Right cardiac atrium (tissue), 5 donors: Measurements from ENCODE around the gene UBE2F. TPM values are rescaled to one million over a fixed set of nuclear protein-coding genes. Genes with fewer than 3 reads are reported as not detected.
A peak's percentile ranks its signal among the peaks of the same experiment; 100 is the strongest.
"Not testable (repeated sequence)": the region's sequence is repeated elsewhere in the genome, so short reads cannot be mapped to it uniquely, and the experiment has no call there.

Experiments used
- ATAC-seq, 2 donors: fragments of 200-7000 bp; cut with Tn5 transposase; one replicate each; pipeline versions ENCODE4 v1.8.0 to v1.9.1; 2020; ENCODE audit warnings: moderate library complexity in 2 of 2, mild to moderate bottlenecking in 1 of 2
- DNase-seq, 3 donors: peaks; one replicate each; pipeline ENCODE4 v3.0.0-alpha.2; 2020
- H3K27ac ChIP-seq: one replicate; pipeline ENCODE4 v1.5.1; 2013; ENCODE audit warnings: mild to moderate bottlenecking, low read length, control low read depth, moderate library complexity
- H3K27me3 ChIP-seq: one replicate; pipeline ENCODE4 v1.6.1; 2013; ENCODE audit not compliant: control insufficient read depth, insufficient read depth
- H3K4me1 ChIP-seq: one replicate; pipeline ENCODE4 v1.6.1; 2013; ENCODE audit warnings: low read length; ENCODE audit not compliant: control insufficient read depth, insufficient read depth
- H3K4me3 ChIP-seq: one replicate; pipeline ENCODE4 v1.5.1; 2013; ENCODE audit warnings: low read length, control low read depth
- H3K9me3 ChIP-seq: one replicate; pipeline ENCODE4 v1.6.1; 2013; ENCODE audit warnings: low read length; ENCODE audit not compliant: control insufficient read depth
- WGBS: extraction: QIAGEN DNeasy Blood & Tissue Kit; methylation state at CpG from one replicate; pipeline ENCODE4 v1.1.7; 2013; 5-methylcytosine and 5-hydroxymethylcytosine counted together
- intact Hi-C, 4 donors: fragments of 100-400 bp; cut with DNase I; formaldehyde crosslinking; loops; one replicate each; pipeline versions ENCODE4 v1.11.0 to v1.14.0; 2022 to 2023
- polyA plus RNA-seq: library from polyadenylated mRNA; stranded (reverse); fragments of 200-250 nt; gene quantifications from one replicate; pipeline ENCODE4 v1.2.3, GENCODE V29; 2013
- total RNA-seq, 4 donors: library from RNA; stranded (reverse); fragmentation: NEBNext Ultra II Directional; extraction: Animal tissue kit (Norgen Biotek cat#: 25700); gene quantifications; one replicate each; pipeline ENCODE4 v1.2.1, GENCODE V29; 2021
- donor health status: healthy with polysubstance abuse.
- donor health status: DM: no; HTN: yes; CAD: no.
- donor health status: DM: no; HTN: no; CAD: no.
- donor health status: DM: no; HTN: yes; CAD: no; lungs with severe emphysema.
- donor health status: DM: yes; HTN: yes; CAD: no.

UBE2F gene
- total and polyA plus RNA-seq, 5 donors: 95.9 to 118 (median 106) TPM

DNA sequence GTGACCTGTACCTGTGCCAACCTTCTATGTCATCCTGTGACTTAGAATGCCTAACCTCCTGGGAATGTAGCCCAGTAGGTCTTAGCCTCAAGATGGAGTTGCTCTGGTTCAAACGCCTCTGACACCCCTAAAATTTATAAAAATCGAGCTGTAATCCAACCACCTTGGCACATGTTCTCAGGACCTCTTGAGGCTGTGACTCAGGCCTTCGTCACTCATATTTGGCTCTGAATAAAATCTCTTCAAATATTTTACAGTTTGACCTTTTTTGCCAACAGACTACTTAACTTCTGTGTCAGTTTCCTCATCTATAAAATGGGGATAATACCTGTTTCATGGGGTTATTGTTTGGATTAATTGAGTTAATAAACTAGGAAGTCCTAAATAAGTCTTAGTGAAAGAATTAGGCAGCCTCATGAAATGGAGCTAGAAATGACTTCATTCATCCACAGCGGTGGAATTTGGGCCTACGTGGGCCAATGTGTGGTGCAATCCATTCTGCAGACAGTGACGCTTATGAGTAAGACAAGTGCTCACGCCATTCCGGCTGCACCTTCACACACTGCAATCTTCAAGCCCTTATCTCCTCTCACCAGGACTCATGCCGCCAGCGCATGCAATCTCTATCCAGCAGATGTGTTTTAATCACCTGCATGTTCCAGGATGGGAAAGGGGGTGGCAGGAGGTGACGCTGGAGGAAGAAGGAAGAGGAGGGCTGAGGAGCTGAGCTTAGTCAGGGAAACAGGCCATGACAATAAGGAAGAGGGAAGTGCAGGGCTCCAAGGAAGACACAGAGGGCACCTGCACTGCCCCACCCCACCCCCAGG is 2.0 kb upstream of the UBE2F start:
- no peak overlapping the region for H3K27ac ChIP-seq
- H3K27me3 ChIP-seq: no peaks in the 10 kb centered on the region
- WGBS: 73% methylated on average over 11 of the region's 11 CpGs
- H3K4me3 ChIP-seq: no peak overlapping the region
- intact Hi-C loops: loop anchor here in 1 of 4 donors (5.0 kb wide), 1 partner anchor 98 kb away; the partner anchor contains the start of gene SCLY
- H3K9me3 ChIP-seq: no peaks in the 10 kb centered on the region
- H3K4me1 ChIP-seq: peaks cover 10% of the 10 kb centered on the region
- DNase-seq: peak in 1 of 3 donors; percentile 22
- no peak for ATAC-seq

DNA sequence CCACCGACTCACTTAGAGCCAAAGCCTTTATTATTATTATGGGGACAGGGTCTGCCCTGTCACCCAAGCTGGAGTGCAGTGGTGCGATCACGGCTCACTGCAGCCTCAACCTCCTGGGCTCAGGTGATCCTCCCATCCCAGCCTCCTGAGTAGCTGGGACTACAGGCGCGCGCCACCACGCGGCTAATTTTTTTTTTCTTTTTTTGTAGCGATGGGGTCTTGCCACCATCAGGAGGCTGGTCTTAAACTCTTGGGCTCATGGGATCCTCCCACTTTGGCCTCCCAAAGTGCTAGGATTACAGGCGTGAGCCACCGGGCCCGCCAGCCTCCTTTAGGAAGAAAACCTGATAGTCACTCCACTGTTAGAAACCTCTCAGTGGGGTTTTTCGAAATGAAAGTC is 970 bp upstream of the UBE2F start:
- intact Hi-C loops: loop anchor here in 1 of 4 donors (5.0 kb wide), 1 partner anchor 96 kb away; the partner anchor contains the start of gene SCLY
- H3K4me1 ChIP-seq, ATAC-seq, H3K27me3 ChIP-seq, H3K9me3 ChIP-seq, DNase-seq, H3K27ac ChIP-seq: not testable (repeated sequence)
- H3K4me3 ChIP-seq: peak overlapping the region; percentile 45
- WGBS: 84% methylated on average over 13 of the region's 13 CpGs

DNA sequence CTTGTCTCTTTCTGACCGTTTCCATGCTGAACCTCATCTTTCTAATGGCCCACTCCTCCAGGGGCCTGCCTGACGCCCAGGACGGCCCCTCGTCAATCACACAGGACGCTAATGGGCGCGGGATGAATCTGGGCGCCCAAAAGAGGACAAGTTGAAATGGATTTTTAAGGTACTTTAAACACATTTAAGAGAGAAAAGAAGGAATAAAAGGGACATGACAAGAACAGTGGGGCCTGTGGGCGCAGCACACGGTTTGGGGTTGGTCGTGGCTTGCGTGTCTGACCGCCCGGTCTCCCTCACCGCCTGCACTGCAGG is 607 bp upstream of the UBE2F start:
- DNase-seq: no peak
- peak in 1 of 2 donors; percentile 0 for ATAC-seq
- Histone ChIP-seq H3K4me3 (peak overlapping the region; percentile 45), H3K4me1 (peaks cover 10% of the 10 kb centered on the region), H3K27me3 (no peaks in the 10 kb centered on the region), H3K27ac (peak overlapping the region; percentile 4), H3K9me3 (no peaks in the 10 kb centered on the region)
- intact Hi-C loops: loop anchor here in 1 of 4 donors (5.0 kb wide), 1 partner anchor 96 kb away; the partner anchor contains the start of gene SCLY
- 6% methylated on average over 15 of the region's 15 CpGs for WGBS

DNA sequence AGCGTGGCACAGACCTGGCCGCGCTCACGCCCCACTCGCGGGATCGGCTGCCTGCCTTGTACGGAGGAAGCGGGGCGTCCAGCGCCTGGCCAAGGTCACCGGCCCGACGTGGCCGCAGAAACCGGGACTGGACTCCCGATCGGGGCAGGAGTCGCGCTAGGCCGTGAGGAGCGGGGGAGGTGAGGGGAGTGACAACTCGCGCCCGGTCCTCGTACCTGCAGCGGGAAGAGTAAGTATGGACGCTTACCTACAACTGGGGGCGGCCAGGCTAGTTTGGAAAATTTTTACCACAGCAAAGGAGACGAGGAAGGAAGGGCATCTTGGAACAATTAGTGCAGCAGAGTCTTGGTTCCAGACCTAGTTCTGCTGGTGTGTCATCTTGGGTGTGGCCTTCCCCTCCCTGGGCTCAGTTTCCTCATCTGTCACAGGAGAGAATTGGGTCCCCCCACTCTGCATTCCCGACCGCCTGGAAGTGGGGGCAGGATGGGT is 693 bp downstream of the UBE2F start:
- intact Hi-C loops: loop anchor here in 1 of 4 donors (5.0 kb wide), 1 partner anchor 95 kb away; the partner anchor contains the start of gene SCLY

DNA sequence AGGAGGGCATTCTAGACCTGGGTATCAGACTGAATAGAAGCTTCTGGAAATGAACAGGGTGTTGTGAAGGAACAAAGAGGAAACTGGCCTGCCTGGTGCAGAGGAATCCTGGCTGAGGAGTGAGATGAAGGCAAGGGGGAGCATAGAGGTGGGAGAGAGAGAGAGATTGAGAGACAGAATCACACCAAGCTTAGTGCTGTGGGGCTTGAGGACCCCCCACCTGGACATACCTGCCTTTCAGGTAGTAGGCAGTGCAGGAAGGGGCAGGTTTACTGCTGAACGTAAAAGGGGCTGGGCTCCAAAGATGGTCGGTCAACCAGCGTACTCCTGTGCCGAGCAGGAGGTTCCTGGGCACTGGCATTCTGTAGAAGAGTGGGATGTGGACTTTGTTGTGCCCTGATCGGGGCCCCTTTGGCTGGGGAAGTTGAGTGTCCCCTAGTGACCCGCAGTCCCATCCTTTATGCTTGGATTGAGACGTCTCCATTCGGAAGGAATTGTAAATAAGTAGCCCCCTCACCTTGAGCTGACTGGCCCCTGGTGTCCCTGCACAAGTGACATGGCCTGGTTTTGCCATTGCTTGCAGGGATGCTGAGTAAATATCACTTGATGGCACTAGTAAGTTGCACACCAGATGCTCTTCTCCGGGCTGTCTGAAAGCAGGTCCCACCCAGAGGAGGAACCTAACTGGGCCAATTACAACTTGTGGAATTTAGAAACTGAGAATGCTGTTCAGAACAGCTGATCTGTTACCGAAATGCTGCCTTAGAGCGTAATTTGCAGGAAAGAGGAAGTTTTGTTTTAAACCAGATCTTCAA is 1.4 kb downstream of the UBE2F start:
- 28% methylated on average over 11 of the region's 11 CpGs for WGBS
- peak overlapping the region; percentile 91 for H3K4me3 ChIP-seq
- H3K27ac ChIP-seq: peak overlapping the region; percentile 2
- ATAC-seq: peak; percentile 67 to 69
- DNase-seq: peak in 2 of 3 donors; percentile 50 to 64
- H3K9me3 ChIP-seq: no peaks in the 10 kb centered on the region
- intact Hi-C loops: loop anchor here in 1 of 4 donors (5.0 kb wide), 1 partner anchor 94 kb away; the partner anchor contains the start of gene SCLY
- no peaks in the 10 kb centered on the region for H3K27me3 ChIP-seq
- H3K4me1 ChIP-seq: peaks cover 10% of the 10 kb centered on the region

More for the DNA sequence above, 693 bp downstream of the UBE2F start:
- Histone ChIP-seq H3K4me3 (peak overlapping the region; percentile 91), H3K4me1 (peaks cover 10% of the 10 kb centered on the region), H3K27ac (peak overlapping the region; percentile 22), H3K27me3 (no peaks in the 10 kb centered on the region), H3K9me3 (no peaks in the 10 kb centered on the region)
- WGBS: under 1% methylated on average over 32 of the region's 32 CpGs
- no peak for ATAC-seq
- DNase-seq: peak; percentile 47 to 80 (median 75)

DNA sequence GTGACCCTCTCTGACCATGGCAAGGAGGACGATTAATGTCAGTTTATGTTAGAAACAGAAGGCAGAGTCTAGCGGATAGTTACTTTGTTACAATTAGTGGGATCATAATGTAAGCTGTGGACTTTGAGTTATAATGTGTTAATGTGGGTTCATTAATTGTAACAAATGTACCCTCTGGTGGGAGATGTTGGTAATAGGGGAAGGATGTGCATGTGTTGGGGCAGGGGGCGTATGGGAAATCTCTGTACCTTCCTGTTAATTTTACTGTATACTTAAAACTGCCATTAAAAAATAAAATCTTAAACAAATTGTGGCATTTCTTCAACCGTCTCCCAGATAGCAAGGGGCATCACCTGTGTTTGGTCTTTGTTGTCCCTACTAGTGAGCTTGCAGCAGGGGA is 4.8 kb downstream of the UBE2F start:
- no peak for DNase-seq

DNA sequence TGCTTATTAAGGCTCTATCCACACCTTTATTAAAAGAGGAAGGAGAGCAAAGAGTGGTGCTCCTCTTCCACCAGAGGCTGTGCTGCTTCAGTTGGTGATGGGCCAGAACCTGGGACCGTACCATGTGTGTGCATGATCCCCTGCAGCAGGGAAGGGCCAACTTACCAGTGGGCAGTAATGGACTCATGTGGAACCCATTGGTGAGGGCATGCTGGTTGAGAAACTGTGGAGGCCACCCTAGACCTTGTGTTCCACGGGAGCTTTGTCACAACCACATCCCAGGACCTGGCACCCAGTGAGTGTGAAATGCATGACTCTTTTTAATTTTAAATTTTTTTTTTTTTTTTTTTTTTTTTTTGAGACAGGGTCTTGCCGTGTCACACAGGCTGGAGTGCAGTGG is 5.4 kb downstream of the UBE2F start:
- peak in 1 of 3 donors; percentile 30 for DNase-seq
- 87% methylated on average over 3 of the region's 3 CpGs for WGBS
- no peak for ATAC-seq
- Histone ChIP-seq H3K4me3 (no peak overlapping the region), H3K27ac (no peak overlapping the region), H3K27me3 (no peaks in the 10 kb centered on the region), H3K9me3 (no peaks in the 10 kb centered on the region), H3K4me1 (peaks cover 11% of the 10 kb centered on the region)
- intact Hi-C loops: no loop called here

More for the DNA sequence above, 4.8 kb downstream of the UBE2F start:
- intact Hi-C loops: no loop called here
- Histone ChIP-seq H3K9me3 (no peaks in the 10 kb centered on the region), H3K4me3 (no peak overlapping the region), H3K4me1 (peaks cover 10% of the 10 kb centered on the region), H3K27ac (no peak overlapping the region), H3K27me3 (no peaks in the 10 kb centered on the region)
- 61% methylated on average over 4 of the region's 4 CpGs for WGBS
- no peak for ATAC-seq

DNA sequence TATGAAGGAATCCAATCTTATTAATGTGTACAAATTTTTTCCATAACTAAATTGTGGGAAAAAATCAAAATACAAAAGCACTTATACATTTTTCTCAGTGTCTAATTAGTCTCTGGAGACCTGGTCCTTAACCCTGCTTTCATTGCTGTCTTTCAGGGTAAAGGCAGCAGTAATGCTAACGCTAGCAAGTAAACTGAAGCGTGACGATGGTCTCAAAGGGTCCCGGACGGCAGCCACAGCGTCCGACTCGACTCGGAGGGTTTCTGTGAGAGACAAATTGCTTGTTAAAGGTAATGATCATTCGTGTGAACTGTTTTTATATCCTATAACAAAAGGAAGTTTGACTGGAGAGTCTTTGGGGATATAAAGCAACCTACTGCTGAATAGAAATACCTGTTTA is 6.1 kb downstream of the UBE2F start:
- H3K4me1 ChIP-seq: peaks cover 16% of the 10 kb centered on the region
- intact Hi-C loops: no loop called here

DNA sequence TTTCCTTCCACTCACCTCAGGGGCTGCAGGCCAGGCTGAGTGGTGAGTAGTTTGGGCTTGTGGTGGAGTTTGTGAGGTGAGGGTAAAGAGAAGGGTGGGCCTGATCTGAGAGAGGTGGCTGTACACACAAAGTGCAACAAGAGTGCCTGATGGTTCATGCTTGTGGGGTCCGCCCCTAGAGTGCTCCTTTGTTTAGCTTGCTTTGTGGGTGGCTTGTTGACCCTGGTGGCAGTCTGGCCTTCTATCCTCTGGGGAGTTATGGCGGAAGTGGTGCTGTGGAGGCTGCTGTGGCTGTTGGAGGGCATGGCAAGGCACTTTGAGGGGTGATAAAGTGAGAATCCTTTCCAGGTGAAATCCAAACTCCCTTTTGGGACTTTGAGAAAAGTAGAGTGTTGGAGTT is 10.6 kb downstream of the UBE2F start:
- ATAC-seq (no peak), DNase-seq (no peak)
- Histone ChIP-seq H3K9me3 (no peaks in the 10 kb centered on the region), H3K27me3 (no peaks in the 10 kb centered on the region), H3K4me1 (peaks cover 40% of the 10 kb centered on the region), H3K4me3 (no peak overlapping the region), H3K27ac (no peak overlapping the region)
- intact Hi-C loops: no loop called here
- WGBS: 90% methylated on average over 2 of the region's 2 CpGs

More for the DNA sequence above, 6.1 kb downstream of the UBE2F start:
- no peaks in the 10 kb centered on the region for H3K27me3 ChIP-seq
- no peak overlapping the region for H3K27ac ChIP-seq
- 86% methylated on average over 10 of the region's 10 CpGs for WGBS
- DNase-seq: no peak
- no peak for ATAC-seq
- H3K9me3 ChIP-seq: no peaks in the 10 kb centered on the region
- no peak overlapping the region for H3K4me3 ChIP-seq

DNA sequence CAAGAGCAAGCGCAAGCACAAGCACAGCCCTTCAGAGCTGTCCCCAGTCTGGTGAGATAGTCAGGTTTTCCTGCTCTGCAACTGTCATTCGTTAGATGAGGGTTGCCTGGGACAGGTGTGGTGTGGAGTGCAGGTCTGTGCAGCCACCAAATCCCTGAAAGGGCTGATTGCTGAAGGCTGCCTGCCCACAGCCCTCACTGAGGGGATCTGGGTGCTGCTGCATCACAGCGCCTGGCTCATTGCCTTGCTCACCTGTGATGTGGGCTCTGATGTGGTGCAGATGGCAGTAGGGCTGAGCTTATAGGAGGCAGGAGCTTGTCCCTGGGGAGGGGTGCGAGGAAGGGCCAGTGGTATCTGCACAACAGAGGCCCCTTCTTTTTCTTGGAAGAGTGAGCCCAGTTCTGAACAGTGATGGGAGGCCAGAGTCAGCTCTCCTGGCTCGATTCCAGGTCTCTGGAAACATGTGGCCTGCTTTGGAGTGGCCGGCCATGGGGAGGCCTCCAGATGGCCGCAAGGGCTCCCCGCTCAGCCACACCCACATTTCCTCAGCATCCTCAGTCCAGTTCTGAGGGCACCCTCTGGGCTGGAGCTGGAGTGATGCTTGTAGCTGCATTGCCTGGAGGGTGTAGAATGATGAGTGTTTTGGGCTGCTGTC is 11.4 kb downstream of the UBE2F start:
- ATAC-seq (peak; percentile 38 to 45), DNase-seq (peak; percentile 49 to 75 (median 72))
- peak overlapping the region; percentile 3 for H3K27ac ChIP-seq
- H3K4me3 ChIP-seq: no peak overlapping the region
- intact Hi-C loops: no loop called here
- WGBS: 54% methylated on average over 8 of the region's 8 CpGs
- no peaks in the 10 kb centered on the region for H3K27me3 ChIP-seq
- H3K4me1 ChIP-seq: peaks cover 40% of the 10 kb centered on the region
- no peaks in the 10 kb centered on the region for H3K9me3 ChIP-seq
